CD4-positive, alpha-beta T cell treated with Interleukin-6 at 100 ng/mL for 8 hours (primary cell): ENCODE measurements around the gene OSBPL2.

Experiments used
- DNase-seq: peaks from one replicate; pipeline ENCODE4 v3.0.0-alpha.2; 2020; ENCODE audit warnings: mixed read lengths, low spot score

The OSBPL2 gene

DNA sequence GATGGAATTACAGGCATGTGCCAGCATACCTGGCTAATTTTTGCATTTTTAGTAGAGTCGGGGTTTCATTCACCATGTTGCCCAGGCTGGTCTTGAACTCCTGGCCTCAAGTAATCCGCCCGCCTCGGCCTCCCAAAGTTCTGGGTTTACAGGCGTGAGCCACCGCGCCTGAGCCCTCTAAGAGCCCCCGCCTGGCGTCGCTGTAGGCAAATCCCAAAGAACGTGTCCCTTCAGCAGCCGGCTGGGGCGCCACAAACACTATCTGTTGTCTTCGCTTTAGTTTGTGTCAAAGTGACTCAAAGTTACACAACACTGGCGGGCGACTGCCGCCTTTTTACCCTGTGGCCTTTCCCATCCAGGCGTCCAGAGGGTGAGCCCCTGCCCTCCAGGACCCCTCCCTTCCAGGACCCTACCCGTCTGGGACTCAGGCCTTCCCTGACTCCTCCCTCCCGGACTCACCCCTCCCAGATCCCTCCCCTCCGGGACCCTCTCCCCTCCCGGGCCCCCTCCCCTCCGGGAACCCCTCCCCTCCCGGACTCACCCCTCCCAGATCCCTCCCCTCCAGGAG lies 63.5 kb downstream of the OSBPL2 start:
- peak; percentile 83 for DNase-seq

DNA sequence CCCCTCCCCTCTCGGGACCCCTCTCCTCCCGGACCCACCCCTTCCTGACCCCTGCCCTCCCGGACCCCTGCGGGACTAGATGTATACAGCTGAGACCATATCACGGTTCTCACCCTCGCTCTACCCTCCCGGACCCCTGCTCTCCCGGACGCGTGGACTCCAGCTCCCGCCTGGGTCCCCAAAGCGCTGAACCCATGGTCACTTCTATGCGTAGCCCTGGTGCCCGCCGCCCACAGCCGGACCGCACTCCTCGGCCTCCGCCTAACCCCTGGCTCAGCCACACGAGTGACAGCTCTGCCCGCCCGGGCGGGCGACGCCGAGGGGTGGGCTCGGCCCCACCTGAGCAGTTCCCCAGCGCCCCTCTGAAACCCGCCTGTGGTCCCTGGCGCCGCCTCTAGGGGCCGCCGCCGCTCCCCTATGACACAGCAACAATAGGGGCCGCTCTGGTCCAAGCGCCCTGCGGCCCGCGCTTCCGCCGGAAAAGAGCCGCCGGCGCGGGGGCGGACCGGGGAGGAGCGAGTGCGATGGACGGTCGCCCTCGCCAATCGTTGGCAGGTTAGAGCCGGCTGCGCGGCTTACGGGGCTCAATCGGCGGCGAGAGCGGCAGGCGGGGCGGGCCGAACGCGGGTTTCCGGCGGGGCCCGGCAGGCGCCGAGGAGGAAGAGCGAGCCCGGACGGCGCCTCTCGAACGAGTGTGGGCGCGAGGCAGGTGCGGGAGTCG lies 64.2 kb downstream of the OSBPL2 start, which contains the start of gene ADRM1:
ADRM1 (plus strand) TSS at position 657 of the 721 bp plus-strand sequence. CDS start 572 bp downstream, outside the sequence.
- DNase-seq, result peak; percentile 94

- no peak for DNase-seq
Measured at GRCh38 chr20:62303062-62303339, 64.7 kb downstream of the OSBPL2 start.

DNA sequence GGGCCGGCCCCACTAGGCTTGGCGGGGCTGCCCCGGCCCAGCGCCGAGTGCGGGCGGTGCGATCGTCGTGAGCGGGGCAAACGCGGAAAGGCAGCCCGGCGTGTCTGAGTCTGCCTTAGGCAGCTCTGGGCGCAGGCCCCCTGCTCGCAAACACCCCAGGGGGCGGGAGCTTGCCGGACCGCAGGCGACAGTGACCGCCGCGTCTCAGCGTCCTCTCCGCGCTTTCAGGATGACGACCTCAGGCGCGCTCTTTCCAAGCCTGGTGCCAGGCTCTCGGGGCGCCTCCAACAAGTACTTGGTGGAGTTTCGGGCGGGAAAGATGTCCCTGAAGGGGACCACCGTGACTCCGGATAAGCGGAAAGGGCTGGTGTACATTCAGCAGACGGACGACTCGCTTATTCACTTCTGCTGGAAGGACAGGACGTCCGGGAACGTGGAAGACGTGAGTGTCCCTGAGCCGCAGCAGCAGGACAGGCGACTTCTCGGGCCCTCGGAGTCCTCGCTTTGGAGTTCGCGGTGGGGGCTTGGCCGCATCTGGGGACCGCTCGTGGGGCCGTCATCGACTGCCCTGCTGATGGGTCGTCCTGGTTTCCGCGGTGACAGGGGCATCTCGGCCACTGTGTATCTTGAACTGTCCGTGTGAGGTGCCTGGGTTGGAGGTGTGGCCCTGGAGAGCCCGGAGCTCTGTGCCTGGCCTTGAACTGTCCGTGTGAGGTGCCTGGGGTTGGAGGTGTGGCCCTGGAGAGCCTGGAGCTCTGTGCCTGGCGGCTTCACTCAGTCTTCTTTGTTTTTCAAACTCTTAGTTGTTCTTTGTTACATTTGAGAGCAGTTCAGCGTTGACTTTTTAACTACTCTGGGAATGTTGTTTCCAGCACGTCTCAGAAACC lies 65.3 kb downstream of the OSBPL2 start:
- DNase-seq, result no peak

- no peak for DNase-seq
Measured at GRCh38 chr20:62304331-62305148, 66.2 kb downstream of the OSBPL2 start.

DNA sequence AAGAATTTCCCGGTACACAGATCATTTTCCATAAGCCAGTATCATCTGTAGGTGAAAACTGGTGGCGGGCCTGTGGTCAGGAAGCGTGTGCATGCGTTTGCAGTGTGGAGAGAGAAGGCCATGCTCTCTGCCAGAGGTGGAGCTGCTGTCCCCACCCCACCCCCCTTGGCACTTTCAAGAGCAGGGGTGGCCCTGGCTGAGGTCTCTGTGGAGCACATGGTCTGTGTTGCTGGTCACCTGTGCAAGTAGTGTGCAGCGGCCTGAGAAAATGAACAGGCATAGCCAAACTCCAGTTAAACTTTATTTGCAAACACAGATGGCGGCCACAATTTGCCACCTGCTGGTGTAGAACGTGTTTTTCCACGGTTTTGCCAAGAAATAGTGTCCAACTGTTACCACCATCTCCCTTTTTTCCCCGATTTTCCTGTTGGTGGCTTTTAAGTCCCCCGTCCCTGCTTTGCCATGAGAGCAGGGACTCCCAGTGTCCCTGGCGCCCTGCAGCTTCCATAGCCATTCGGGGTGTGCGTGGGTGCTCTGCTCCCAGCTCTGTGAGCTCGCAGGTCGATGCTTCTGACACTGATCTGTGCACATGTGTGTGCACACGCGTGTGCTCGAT lies 66.9 kb downstream of the OSBPL2 start:
- no peak for DNase-seq

DNA sequence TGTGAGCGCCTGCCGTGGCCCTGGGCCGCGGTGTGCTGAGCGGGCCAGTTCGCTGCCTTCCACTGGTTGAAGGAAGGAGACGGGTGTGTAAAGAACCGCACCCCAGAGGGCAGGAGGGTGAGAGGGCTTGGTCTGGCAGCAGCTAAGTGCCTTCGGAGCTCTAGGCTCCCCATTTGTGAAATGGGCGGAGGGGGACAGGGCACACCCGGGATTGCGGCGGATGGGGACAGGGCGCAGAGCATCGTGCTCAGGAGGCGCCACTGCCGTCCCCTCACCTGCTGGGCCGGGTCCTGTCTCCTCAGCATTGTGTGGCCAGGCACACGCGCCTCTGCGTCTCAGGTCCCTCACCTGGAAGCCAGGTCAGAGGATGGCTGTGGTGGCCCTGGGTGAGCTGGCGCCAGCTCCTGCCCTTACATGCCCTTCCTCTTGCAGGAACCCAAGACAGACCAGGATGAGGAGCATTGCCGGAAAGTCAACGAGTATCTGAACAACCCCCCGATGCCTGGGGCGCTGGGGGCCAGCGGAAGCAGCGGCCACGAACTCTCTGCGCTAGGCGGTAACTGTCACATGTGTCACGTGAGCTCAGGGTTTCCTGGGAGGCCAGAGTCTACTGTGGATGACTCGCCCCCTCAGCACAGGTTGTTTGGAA lies 67.6 kb downstream of the OSBPL2 start:
- no peak for DNase-seq

GRCh38 chr20:62306414-62307187 lies 68.3 kb downstream of the OSBPL2 start:
- no peak for DNase-seq

GRCh38 chr20:62307226-62308101 lies 69.1 kb downstream of the OSBPL2 start:
- no peak for DNase-seq

GRCh38 chr20:62308102-62308822 lies 69.9 kb downstream of the OSBPL2 start:
- no peak for DNase-seq

DNA sequence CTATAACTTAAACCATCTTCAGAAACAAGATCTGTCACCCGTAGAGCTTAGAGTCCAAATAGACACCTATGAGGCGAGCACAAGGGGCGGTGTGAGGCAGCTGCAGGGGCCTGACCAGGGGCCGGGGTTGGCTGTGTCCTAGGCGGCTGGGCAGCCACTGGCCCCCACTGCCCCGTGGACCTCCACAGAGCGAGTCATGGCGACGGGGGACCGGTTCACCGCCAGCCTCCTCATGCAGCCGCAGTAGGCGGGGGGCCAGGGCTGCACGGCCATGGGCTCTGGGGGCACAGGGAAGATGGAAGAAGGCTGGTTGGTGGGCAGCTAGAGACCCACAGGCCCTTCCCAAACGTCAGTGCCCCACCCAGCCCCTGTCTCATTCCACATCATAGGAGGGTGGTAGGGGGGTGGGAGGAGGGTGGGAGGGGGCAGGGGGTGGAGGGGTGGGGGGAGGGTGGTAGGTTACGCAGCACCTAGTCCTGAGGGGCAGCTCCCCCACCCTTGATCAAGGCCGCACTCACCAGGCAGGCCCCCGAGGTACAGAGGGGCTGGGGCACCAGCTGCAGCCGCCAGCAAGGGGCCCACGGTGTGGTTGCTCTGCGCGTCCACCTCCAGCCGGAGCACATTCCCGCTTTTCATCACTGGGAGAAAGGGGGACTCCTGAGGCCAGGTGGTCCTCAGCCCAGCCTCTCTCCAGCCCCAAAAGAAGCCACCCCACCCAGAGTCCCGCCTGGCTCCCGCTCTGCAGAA lies 71.0 kb downstream of the OSBPL2 start:
- no peak for DNase-seq

GRCh38 chr20:62309947-62310756 lies 71.8 kb downstream of the OSBPL2 start:
- no peak for DNase-seq

GRCh38 chr20:62310757-62311121 lies 72.4 kb downstream of the OSBPL2 start:
- DNase-seq, result no peak

GRCh38 chr20:62311150-62311549 lies 72.8 kb downstream of the OSBPL2 start:
- DNase-seq, result no peak

DNA sequence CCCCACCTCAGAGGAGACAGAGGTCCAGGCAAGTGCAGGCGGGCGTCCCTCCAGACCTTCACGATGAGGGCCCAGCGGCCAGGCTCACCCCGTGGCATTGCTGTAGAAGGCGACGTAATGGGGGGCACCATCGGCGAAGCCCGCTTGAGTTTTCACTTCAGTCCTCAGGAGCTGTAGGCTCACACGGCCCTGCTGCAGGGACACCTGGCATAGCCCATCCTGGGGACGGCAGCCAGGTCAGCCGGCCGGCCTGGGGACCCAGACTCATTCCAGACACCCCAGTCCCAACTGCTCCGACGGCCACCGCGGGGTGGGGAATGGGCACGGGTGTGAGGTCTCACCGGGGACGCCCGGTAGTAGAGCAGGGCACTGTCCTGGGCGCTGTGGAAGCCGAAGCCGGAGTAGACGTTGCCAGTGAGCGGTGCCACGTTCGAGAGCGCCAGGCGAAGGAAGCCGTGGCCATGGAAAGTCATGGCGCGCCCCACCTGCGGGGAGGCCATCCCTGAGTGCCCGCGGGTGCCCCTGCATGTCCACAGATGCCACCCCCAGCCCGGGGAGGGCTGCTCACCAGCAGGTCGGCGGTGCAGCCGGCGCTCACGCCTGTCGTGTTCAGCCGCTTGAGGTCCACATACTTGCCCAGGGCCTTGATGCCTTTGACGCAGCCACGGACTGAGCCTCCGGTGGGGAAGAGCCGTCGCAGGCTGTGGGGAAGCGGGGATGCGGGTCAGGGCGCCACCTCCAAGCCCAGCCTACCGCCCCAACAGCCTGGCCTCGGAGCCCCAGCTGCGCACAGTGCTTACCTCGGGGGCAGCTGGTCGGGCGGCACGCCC lies 73.7 kb downstream of the OSBPL2 start:
- DNase-seq, result no peak

DNA sequence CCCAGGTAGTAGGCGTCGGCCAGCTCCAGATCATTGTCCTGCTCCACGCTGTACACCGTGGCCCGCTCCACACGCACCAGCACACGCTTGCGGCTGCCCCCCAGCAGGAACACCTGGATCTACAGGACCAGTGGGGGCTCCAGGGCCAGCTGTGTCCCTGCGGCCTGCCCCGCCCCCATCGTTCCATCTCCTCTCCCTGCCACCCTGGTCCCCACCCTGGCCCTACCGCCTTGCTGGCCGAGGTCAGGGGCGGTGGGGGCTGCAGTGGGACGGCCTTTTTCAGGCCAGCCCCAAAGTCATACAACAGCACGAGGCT lies 74.3 kb downstream of the OSBPL2 start:
- DNase-seq, result no peak
